GM11168 (cell line): ENCODE data around the gene CD93.

Experiments used
- in situ Hi-C: fragments of 300-500 bp; cut with MboI; formaldehyde crosslinking; loops from one replicate; pipeline ENCODE4 v1.12.0; 2022; ENCODE audit warnings: low sequenced_read_pairs; ENCODE audit not compliant: unreplicated experiment

Gene CD93

GRCh38 chr20:23063581-23063980, 22.5 kb downstream of the CD93 start:
- in situ Hi-C loops = no loop called here

DNA sequence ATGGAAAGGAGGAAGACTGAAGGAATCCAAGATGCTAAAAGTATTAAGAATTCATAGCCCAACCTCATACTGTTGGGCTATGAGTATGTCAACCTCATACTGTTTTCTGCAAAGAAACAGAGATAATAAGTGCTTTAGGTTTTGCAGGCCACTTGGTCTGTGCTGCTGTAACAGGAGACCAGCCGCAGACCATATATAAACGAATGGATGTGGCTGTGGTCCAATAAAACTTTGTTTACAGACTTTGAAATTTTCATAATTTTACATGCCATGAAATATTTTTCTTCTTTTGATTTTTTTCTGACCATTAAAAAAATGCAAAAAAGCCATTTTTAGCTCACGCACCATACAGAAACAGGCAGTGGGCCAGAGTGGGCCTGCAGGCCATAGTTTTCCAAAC, 23.0 kb downstream of the CD93 start:
- in situ Hi-C loops = no loop called here

DNA sequence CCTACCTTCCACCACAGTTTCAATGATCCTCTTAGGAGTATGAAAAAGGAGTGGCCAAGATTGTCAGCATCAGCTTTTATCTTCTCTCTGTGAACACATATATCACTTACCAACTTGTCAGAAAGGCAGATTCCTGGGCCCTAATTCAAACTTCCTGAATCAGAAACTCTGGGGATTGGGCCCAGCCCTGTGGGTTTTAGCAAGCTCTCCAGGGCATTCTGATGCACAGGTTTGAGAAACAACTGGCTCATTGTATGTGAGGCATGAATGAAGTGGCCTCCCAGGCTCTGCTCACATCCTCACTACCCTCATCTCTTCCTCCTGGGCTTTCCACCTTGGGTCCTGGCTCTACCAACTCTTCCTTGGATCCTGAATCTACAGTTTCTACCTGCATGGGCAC, 23.5 kb downstream of the CD93 start:
- in situ Hi-C loops = no loop called here

- in situ Hi-C loops = no loop called here
Measured at GRCh38 chr20:23061734-23062561, 24.2 kb downstream of the CD93 start.

- in situ Hi-C loops = no loop called here
Measured at GRCh38 chr20:23061262-23061661, 24.9 kb downstream of the CD93 start.

GRCh38 chr20:23060629-23061028, 25.5 kb downstream of the CD93 start:
- in situ Hi-C loops = no loop called here

DNA sequence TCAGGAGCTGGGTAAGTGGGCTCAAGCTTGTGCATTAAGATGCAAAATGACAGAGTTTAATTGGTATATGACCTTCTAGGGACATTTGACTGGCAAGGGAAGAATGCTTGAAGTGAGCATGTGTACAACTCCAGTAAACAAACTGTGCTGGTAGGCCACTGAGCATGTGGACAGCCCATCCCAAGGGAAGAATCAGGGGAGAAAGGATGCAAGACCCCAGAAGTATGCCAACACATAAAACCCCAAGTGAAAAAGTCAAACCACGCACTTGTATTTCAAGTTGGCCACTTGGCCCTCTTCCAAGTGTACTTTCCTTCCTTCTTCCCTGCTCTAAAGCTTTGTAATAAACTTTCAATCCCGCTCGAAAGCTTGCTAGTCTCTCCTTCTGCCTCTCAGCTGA, 26.3 kb downstream of the CD93 start:
- in situ Hi-C loops = no loop called here

GRCh38 chr20:23059001-23059400, 27.1 kb downstream of the CD93 start:
- in situ Hi-C loops = no loop called here

DNA sequence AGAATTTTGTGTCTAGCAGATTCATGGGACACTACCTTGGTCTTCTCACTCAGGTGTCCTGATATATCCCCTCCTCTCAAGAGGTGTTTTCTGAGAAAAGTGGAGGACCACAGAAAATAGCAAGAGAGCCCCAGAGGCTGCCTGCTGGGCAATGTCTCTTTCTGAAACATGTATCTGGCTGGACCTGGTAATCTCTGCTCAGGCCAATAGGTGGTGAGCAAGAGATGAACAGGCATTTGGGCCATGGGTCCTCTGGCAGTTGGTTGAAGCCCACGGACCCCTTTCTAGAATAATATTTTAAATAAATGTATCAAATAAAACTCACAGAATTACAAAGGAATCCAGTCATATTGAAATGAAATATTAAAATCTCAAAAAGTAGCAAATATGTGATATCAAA, 27.9 kb downstream of the CD93 start:
- in situ Hi-C loops = no loop called here

DNA sequence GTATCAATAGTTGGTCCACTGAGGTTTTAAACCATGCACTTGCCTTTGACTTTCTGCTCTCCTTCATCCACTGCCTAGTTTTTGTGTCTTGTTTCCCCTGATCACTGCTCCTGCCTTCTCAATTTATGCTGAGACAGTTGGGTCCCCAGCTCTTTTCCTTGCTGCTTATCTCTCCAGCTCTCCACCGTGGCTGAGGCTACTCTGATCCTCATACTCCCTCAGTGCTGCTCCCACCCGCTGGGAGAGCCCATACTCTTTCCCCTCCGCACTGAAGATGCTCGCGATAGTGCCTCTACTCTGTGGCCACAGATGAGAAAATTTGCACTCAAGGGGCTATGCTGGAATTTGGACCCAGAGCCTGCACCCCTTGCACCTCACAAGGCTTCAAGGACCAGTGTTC, 33.2 kb downstream of the CD93 start:
- in situ Hi-C loops = no loop called here

DNA sequence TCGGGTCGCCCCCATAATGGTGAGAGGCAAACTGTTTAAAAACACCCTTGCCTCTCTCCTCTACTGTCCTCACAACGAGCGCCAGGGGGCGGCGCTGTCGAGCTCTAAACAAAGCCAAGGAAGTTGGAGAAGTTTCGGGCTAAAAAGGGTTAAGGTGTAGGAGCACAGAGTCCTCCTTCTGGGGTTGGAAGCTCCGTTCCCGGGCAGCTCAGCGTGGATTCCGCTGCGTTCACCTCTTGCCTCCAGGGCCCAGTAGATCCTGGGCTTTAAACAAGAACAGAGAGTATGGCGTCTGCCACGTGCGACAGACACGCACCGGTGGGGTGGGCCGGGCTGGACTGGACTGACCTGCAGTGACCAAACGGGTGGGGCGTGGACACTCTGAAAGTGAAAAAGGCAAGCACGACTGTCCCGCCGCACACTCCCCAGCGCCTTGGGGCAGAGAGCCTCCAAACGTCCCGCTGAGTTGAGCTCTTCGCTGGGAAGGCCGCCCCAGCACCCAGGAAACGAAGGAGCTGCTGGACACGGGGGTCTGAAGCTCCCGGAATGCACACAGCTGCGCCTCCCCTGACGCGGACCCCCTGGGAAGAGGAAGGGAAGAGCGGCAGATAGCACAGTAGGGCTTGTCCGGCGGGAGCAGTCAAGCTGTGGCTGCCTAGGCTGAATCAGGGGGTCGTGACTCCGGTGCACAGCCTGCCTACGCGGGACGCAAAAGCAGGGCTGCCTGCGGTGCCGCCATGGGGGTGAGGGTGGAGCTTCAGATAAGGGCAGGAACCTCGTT, 35.1 kb downstream of the CD93 start:
- in situ Hi-C loops = no loop called here

- in situ Hi-C loops = no loop called here
Measured at GRCh38 chr20:23050076-23050838, 35.9 kb downstream of the CD93 start.

DNA sequence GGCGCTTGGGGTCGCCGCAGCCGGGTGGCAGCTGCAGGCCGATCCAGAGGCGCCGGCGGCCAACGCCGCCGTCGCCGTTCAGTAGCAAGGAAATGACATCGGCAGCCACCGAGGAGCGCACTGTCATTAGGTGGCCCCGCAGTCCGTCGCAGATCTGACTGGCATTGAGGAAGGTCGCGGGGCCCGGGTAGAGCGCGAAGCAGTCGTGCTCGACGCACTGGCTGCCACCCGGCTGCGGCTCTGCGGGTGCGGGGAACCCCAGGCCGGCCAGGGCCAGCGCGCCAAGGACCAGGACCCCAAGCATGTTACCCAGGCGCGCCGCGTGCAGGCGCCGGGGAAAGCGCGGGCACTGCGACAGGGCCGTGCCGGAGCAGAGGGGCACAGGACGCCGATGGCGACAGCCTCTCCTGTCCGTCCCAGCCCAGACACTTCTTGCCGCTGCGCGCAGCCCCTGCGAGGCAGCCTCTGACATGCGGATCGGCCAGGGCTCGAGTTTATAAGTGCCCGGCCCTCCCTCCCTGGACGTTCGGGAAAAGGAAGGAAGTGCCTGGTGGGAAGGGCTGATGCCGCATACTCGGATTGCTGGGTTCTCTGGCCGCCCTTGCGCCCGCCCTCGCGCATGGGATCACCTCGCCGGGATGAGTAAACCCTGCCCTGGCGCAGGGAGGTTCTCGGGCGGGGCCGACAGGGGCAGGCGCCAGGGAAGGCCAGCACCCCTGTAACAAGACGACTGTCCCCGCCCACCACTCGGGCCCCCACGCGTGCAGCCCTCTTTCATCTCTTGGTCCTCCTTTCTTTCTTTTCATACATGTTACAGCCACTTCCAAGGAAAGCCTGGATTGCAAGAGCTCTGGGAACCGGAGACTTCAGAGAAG, 36.7 kb downstream of the CD93 start, which contains the start of gene THBD:
THBD (minus strand) TSS at position 472 of the 875 bp plus-strand sequence; CDS start at position 304, 168 bp downstream.
- in situ Hi-C loops = no loop called here

DNA sequence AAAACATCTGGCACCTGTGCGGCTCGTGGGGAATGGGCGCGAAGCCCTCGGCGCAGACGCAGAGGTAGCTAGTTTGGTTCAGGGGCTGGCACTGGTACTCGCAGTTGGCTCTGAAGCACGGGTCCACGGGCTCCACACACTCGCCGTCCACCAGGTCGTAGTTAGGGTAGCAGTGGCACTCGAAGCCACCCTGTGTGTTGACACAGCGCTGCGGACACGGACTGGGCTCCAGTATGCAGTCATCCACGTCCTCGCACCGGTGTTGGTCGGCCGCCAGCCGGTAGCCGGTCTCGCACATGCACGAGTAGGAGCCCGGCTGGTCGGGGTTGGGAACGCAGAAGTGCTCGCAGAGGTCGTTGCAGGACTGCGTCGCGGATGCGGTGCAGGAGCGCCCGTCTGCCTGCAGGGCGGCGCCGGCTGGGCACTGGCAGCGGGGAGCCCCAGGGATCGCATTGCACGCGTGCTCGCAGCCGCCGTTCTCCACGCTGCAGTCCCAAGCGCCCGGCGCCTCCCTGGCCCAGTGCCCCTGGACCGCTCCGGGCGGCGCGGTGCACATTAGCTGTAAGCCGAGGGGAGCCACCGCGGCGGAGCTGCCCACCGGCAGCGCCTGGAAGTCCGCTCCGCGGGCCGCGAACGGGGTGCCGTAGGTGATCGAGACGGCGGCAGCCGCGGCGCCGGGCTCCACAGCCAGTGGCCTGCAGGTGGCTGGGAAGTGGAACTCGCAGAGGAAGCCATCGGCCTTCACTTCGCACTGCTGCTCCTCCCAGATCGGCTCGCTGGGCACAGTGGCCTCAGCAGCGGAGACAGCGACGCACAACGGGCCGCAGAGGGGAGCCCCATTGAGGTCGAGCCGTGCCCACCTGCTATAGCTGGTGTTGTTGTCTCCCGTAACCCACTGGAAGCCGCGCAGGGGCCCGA, 37.6 kb downstream of the CD93 start:
- in situ Hi-C loops = no loop called here

GRCh38 chr20:23047738-23048214, 38.3 kb downstream of the CD93 start:
- in situ Hi-C loops = no loop called here

- in situ Hi-C loops = no loop called here
Measured at GRCh38 chr20:23047001-23047737, 39.0 kb downstream of the CD93 start.

GRCh38 chr20:23046431-23046830, 39.7 kb downstream of the CD93 start:
- in situ Hi-C loops = no loop called here

GRCh38 chr20:23043376-23043775, 42.7 kb downstream of the CD93 start:
- in situ Hi-C loops = no loop called here
